Measurements from ENCODE around the gene ZNF628. TPM values are rescaled to one million over a fixed set of nuclear protein-coding genes. Genes with fewer than 3 reads are reported as not detected.

The ZNF628 gene
- total RNA-seq, 1 donor from 2014 or later = 12.7 TPM

GRCh38 chr19:55473225-55474012 lies 3.0 kb upstream of the ZNF628 start:
- POLR2A ChIA-PET = no interaction called here
- intact Hi-C loops (cut with micrococcal nuclease) = no loop called here

GRCh38 chr19:55474269-55475265 lies 1.9 kb upstream of the ZNF628 start:
- Mint-ChIP-seq H3K4me3 (no peak overlapping the region), H3K36me3 (ENCODE audit: low read depth) (peaks cover 2% of the 10 kb centered on the region)

More at GRCh38 chr19:55473225-55474012, 3.0 kb upstream of the ZNF628 start:
- peaks cover 22% of the 10 kb centered on the region for H3K4me1 Mint-ChIP-seq
- H3K27me3 Mint-ChIP-seq = no peaks in the 10 kb centered on the region
- no peak overlapping the region for H3K4me3 Mint-ChIP-seq
- no peak overlapping the region for H3K27ac Mint-ChIP-seq
- TF ChIP-seq CTCF (IDR thresholded peaks at IDR 0.05) = no peak
- CTCF ChIA-PET = no interaction called here
- peaks cover 2% of the 10 kb centered on the region for H3K36me3 Mint-ChIP-seq (ENCODE audit: low read depth)
- no peaks in the 10 kb centered on the region for H3K9me3 Mint-ChIP-seq
- ATAC-seq (ENCODE audit: low read depth) = no peak
- DNase-seq = no peak

GRCh38 chr19:55477905-55478304 lies 1.5 kb downstream of the ZNF628 start:
- no peak for TF ChIP-seq CTCF (IDR thresholded peaks at IDR 0.05)
- Mint-ChIP-seq H3K4me3 (peak overlapping the region; percentile 46), H3K9me3 (no peaks in the 10 kb centered on the region), H3K27me3 (no peaks in the 10 kb centered on the region), H3K4me1 (peaks cover 33% of the 10 kb centered on the region), H3K27ac (peak overlapping the region; percentile 63), H3K36me3 (ENCODE audit: low read depth) (peaks cover 12% of the 10 kb centered on the region)
- ChIA-PET POLR2A (interaction anchor here (2.1 to 2.9 kb wide), 6 partner anchors 8 to 223 kb away, joined by 6 to 49 read pairs (median 15); partner anchors contain the start of genes ISOC2, KMT5C, NAT14 and ZNF581), CTCF (interaction anchor here (4.3 kb wide), 1 partner anchor 27 kb away, joined by 29 read pairs; no protein-coding TSS in a partner anchor)
- no peak for ATAC-seq (ENCODE audit: low read depth)
- intact Hi-C loops (cut with micrococcal nuclease) = loop anchor here (2.0 kb wide), 5 partner anchors 25 to 1013 kb away; partner anchors contain the start of genes KMT5C, ZNF444 and ZNF787
- no peak for DNase-seq

More at GRCh38 chr19:55474269-55475265, 1.9 kb upstream of the ZNF628 start:
- no peak for TF ChIP-seq CTCF (IDR thresholded peaks at IDR 0.05)
- Mint-ChIP-seq H3K27me3 (no peaks in the 10 kb centered on the region), H3K27ac (no peak overlapping the region), H3K4me1 (peaks cover 29% of the 10 kb centered on the region), H3K9me3 (no peaks in the 10 kb centered on the region)
- DNase-seq (no peak), ATAC-seq (ENCODE audit: low read depth) (no peak)
- intact Hi-C loops (cut with micrococcal nuclease) = no loop called here
- ChIA-PET POLR2A (no interaction called here), CTCF (no interaction called here)

GRCh38 chr19:55478364-55478763 lies 1.9 kb downstream of the ZNF628 start:
- ChIA-PET POLR2A (interaction anchor here (2.9 kb wide), 1 partner anchor 224 kb away, joined by 20 read pairs; no protein-coding TSS in a partner anchor), CTCF (interaction anchor here (1.1 to 4.3 kb wide), 2 partner anchors 26 to 193 kb away, joined by 3 to 29 read pairs; no protein-coding TSS in a partner anchor)
- H3K4me1 Mint-ChIP-seq = peaks cover 33% of the 10 kb centered on the region
- no peak for TF ChIP-seq CTCF (IDR thresholded peaks at IDR 0.05)
- no peaks in the 10 kb centered on the region for H3K9me3 Mint-ChIP-seq
- H3K27me3 Mint-ChIP-seq = no peaks in the 10 kb centered on the region
- peaks cover 12% of the 10 kb centered on the region for H3K36me3 Mint-ChIP-seq (ENCODE audit: low read depth)
- intact Hi-C loops (cut with micrococcal nuclease) = no loop called here
- no peak for DNase-seq
- H3K4me3 Mint-ChIP-seq = peak overlapping the region; percentile 46
- no peak for ATAC-seq (ENCODE audit: low read depth)
- H3K27ac Mint-ChIP-seq = no peak overlapping the region

Data from activated B cell treated with CpG ODN at 0.5 μM for 24 hours (primary cell).